ENCODE results near the gene EBLN2. TPM values are rescaled to one million over a fixed set of nuclear protein-coding genes. Genes with fewer than 3 reads are reported as not detected.

EBLN2 gene
- total RNA-seq (2014; rRNA removed; shearing (Covaris generic)): 0.41 and 2.1 TPM in 2 replicates

- DNase-seq (ENCODE audit: low spot score): no peak
Measured at GRCh38 chr3:73061416-73061815, at the start of gene EBLN2. TSS of gene EBLN2 (plus strand) at chr3:73061659. CDS start at chr3:73062082, 423 bp downstream.

GRCh38 chr3:73018298-73018697, 43.2 kb upstream of the EBLN2 start:
- DNase-seq (ENCODE audit: low spot score): no peak

- DNase-seq (ENCODE audit: low spot score): no peak
Measured at GRCh38 chr3:73018790-73019441, 42.5 kb upstream of the EBLN2 start.

GRCh38 chr3:73021301-73021835, 40.1 kb upstream of the EBLN2 start:
- DNase-seq (ENCODE audit: low spot score): no peak

GRCh38 chr3:73024836-73025235, 36.6 kb upstream of the EBLN2 start:
- DNase-seq (ENCODE audit: low spot score): no peak

- no peak for DNase-seq (ENCODE audit: low spot score)
Measured at GRCh38 chr3:73026111-73026759, 35.2 kb upstream of the EBLN2 start.

- DNase-seq (ENCODE audit: low spot score): no peak
Measured at GRCh38 chr3:73026760-73027113, 34.7 kb upstream of the EBLN2 start.

GRCh38 chr3:73028803-73029202, 32.7 kb upstream of the EBLN2 start:
- no peak for DNase-seq (ENCODE audit: low spot score)

- DNase-seq (ENCODE audit: low spot score): peak; percentile 77
Measured at GRCh38 chr3:73029321-73029796, 32.1 kb upstream of the EBLN2 start.

- DNase-seq (ENCODE audit: low spot score): no peak
Measured at GRCh38 chr3:73030073-73030597, 31.3 kb upstream of the EBLN2 start.

- no peak for DNase-seq (ENCODE audit: low spot score)
Measured at GRCh38 chr3:73031573-73032103, 29.8 kb upstream of the EBLN2 start.

- DNase-seq (ENCODE audit: low spot score): peak; percentile 23
Measured at GRCh38 chr3:73036694-73037591, 24.5 kb upstream of the EBLN2 start.

GRCh38 chr3:73041537-73041936, 19.9 kb upstream of the EBLN2 start:
- DNase-seq (ENCODE audit: low spot score): no peak

- no peak for DNase-seq (ENCODE audit: low spot score)
Measured at GRCh38 chr3:73043414-73043813, 18.0 kb upstream of the EBLN2 start.

GRCh38 chr3:73045391-73045790, 16.1 kb upstream of the EBLN2 start:
- DNase-seq (ENCODE audit: low spot score): no peak

GRCh38 chr3:73046195-73046594, 15.3 kb upstream of the EBLN2 start:
- no peak for DNase-seq (ENCODE audit: low spot score)

- DNase-seq (ENCODE audit: low spot score): no peak
Measured at GRCh38 chr3:73049319-73049718, 12.1 kb upstream of the EBLN2 start.

GRCh38 chr3:73052857-73053256, 8.6 kb upstream of the EBLN2 start:
- DNase-seq (ENCODE audit: low spot score): no peak

GRCh38 chr3:73055583-73055982, 5.9 kb upstream of the EBLN2 start:
- no peak for DNase-seq (ENCODE audit: low spot score)

GRCh38 chr3:73056014-73056844, 5.2 kb upstream of the EBLN2 start:
- DNase-seq (ENCODE audit: low spot score): peak; percentile 36

GRCh38 chr3:73056845-73057150, 4.7 kb upstream of the EBLN2 start:
- no peak for DNase-seq (ENCODE audit: low spot score)

All from A172 (cell line).